Erythroblast (primary cell): ENCODE data around the gene L3MBTL2.
A peak's percentile ranks its signal among the peaks of the same experiment; 100 is the strongest.

ENCODE experiments used
- DNase-seq, 2 experiments: peaks; one replicate each; lab custom pipeline; 2025; lab: John Stamatoyannopoulos, UW
- GATA1 ChIP-seq: IDR thresholded peaks from 2 replicates; pipeline ENCODE4 v1.6.1; 2011; ENCODE audit warnings: low read depth, mild to moderate bottlenecking, control low read depth, low read length, moderate library complexity
- POLR2A ChIP-seq: IDR thresholded peaks from 2 replicates; pipeline ENCODE4 v1.6.1; 2011; ENCODE audit warnings: mild to moderate bottlenecking, low read length

The L3MBTL2 gene

DNA sequence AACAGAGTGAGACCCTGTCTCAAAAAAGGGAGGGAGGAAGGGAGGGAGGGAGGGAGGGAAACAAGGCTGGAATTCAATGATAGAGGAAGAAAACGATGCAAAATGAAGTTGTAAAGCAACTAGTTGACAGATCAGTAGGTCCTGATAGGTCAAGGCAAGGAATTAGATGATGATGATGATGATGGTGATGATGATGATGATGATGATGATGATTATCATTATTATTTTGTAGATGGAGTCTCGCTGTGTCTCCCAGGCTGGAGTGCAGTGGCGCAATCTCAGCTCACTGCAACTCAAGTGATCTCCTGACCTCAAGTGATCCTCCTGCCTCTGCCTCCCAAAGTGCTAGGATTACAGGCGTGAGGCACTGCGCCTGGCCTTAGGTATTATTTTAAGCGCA lies 11.3 kb upstream of the L3MBTL2 start:
- TF ChIP-seq POLR2A (no peak), GATA1 (no peak)
- DNase-seq = no peak

- no peak for TF ChIP-seq GATA1
- no peak for TF ChIP-seq POLR2A
- peak; percentile 78 to 87 for DNase-seq
Observed at GRCh38 chr22:41197038-41197972, 7.8 kb upstream of the L3MBTL2 start.

GRCh38 chr22:41198027-41198580 lies 7.0 kb upstream of the L3MBTL2 start:
- DNase-seq = peak; percentile 48 to 59
- TF ChIP-seq GATA1 = no peak
- no peak for TF ChIP-seq POLR2A

GRCh38 chr22:41201141-41201540 lies 4.0 kb upstream of the L3MBTL2 start:
- TF ChIP-seq GATA1 (no peak), POLR2A (no peak)
- DNase-seq = no peak

DNA sequence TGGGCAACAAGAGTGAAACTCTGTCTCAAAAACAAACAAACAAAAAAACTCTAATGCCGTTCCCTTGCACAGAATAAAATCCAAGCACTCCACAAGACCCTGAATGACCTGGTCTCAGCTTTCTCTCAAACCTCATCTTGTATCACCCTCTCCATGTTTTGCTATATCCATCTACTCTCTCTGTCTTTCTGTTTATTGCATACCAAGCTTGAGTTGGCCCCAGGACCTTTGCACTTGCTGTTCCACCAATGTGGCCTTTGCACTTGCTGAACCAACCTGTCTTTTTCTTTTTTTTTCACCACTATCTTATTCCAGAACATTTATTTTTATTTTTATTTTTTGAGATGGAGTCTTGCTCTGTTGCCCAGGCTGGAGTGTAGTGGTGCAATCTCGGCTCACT lies 2.0 kb upstream of the L3MBTL2 start:
- no peak for DNase-seq
- TF ChIP-seq GATA1 = no peak
- TF ChIP-seq POLR2A = no peak

- DNase-seq = no peak
- TF ChIP-seq GATA1 (no peak), POLR2A (no peak)
Observed at GRCh38 chr22:41204066-41204465, 1.0 kb upstream of the L3MBTL2 start.

DNA sequence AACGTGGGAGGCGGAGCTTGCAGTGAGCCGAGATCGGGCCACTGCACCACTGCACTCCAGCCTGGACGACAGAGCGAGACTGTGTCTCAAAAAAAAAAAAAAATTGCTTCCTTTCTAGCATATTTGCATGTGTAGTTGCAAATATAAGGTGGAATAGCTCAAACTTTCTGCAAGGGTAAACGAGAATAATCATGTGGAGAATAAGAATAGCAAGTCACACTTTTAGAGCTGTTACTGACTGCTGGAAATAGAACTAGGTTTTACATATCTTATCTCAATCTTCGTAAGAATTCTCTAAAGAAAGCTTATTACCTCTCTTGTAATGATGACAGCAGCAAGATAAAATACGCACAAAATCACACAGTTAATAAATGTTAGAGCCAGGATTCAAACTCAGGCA lies 1.6 kb downstream of the L3MBTL2 start:
- TF ChIP-seq GATA1 (no peak), POLR2A (no peak)
- DNase-seq = no peak

DNA sequence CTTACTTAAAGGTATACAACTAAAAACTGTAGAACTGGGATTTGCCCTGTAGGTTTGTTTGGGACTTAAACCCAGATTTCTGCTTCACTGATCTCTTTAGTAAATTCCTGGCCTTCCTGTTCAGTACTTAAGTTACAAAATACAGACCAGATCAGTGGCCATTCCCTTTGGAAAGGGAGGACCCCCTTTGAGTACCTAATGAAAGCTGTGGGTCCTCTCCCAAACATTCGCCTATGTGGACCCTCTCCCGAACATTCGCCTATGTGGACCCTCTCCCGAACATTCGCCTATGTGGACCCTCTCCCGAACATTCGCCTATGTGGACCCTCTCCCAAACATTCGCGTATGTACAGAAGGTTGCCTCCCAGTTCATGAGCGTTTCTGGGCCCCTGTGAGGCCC lies 10.3 kb downstream of the L3MBTL2 start:
- no peak for DNase-seq
- TF ChIP-seq GATA1 (no peak), POLR2A (no peak)

GRCh38 chr22:41215926-41216325 lies 10.8 kb downstream of the L3MBTL2 start:
- TF ChIP-seq GATA1 = no peak
- TF ChIP-seq POLR2A = no peak
- DNase-seq = no peak

DNA sequence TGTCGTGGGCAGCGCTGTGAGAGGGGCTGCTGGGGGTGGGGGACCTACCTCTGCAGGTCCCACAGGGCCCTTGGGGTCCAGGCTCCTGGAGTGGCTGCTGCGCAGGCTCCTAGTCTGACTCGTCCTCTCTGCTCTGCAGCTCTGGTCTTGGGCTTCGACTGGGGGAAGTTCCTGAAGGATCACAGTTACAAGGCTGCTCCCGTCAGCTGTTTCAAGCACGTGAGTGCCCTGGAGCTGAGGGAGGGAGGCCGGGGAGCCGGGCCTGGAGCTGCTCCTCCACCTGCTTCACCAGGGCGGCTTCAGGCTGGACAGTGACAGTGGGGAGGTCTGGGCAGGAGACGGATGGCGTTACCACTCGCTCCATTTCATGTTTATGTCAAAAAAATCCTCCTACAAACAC lies 11.9 kb downstream of the L3MBTL2 start:
- TF ChIP-seq POLR2A (no peak), GATA1 (no peak)
- no peak for DNase-seq

DNA sequence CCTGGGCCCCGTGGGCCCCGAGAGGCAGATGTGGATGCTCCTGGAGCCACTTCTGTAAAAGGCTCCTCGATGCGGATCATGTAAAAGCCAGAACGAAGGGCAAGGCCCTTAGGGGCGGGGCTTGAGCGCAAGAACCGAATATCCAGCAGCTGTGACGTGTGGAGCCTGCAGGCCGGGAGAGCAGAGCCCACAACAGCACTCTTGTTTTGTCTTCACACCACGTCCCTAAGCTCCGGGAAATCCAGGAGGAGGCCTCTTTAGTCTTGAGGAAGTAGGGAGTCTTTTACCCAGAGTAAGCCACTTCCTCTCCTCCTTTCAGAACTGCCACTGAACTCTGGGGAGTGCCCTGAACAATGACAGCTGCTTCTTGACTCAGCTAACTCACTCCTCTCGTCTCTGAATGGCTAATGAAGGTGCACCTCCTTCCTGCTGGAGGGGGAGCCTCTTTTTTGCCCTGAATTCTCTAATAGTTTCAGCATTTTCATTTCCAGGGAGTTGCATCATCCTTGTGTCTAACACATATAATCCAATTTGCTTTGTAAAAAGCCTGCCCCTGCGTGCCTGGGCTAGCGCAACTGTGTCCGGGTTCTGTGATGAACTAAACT lies 12.5 kb downstream of the L3MBTL2 start:
- peak; percentile 66 to 85 for DNase-seq
- TF ChIP-seq POLR2A (peak; percentile 26), GATA1 (no peak)

DNA sequence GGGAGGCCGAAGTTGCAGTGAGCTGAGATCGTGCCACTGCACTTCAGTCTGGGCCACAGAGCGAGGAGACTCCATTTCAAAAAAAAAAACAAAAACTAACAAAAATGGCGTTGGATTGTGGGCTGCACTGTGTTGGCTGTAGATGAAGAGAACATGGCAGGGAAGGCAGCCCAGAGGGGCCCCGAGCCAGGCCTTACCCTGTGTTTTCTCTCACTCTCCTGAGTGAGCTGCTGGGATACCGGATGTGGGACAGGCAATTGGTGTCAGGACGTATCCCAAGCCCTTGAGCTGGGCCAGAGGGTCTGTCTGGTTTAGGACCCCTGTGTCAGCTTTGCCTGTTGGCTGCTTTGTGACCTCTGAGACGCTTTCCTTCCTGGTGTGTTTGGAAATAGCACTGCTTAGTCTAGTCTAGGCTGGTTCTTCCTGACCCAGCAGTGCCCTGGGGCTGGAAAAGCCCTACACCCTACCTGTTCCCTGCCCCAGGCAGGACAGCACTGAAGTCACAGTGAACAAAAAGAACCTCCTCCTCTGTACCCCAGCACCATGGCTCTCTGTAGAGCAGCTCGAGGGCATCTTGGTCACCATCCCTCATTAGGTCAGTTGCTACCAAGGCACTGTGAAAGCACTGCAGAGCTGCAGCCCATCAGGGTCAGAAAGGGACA lies 17.9 kb downstream of the L3MBTL2 start:
- TF ChIP-seq POLR2A (no peak), GATA1 (no peak)
- no peak for DNase-seq

GRCh38 chr22:41223535-41223934 lies 18.4 kb downstream of the L3MBTL2 start:
- TF ChIP-seq POLR2A = no peak
- TF ChIP-seq GATA1 = no peak
- no peak for DNase-seq
